HG03196 (cell line): Measurements from ENCODE around the gene TMEM204.

Experiments used
- ATAC-seq: cut with Tn5 transposase; IDR thresholded peaks from one replicate; pipeline ENCODE4 v1.9.1; 2021; ENCODE audit not compliant: unreplicated experiment

The TMEM204 gene

DNA sequence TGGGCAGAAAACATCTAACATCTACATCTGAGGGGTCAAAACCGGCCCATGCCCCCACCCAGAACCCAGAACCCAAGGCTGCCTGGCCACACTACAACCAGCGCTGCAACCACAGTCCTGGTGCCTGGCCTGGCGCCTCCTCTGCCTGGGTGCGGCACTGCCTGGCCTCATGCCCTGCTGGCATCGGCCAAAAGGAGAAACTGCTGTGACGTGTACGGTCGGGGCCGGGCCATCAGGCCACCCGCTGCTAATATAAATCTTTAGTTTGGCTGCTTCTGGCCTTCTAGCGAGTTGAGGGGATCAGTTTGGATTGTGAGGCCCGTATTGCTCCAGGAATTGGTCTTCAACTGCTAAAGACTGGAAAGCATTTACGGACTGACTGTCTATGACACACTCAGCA lies 22.8 kb downstream of the TMEM204 start:
- no peak for ATAC-seq

DNA sequence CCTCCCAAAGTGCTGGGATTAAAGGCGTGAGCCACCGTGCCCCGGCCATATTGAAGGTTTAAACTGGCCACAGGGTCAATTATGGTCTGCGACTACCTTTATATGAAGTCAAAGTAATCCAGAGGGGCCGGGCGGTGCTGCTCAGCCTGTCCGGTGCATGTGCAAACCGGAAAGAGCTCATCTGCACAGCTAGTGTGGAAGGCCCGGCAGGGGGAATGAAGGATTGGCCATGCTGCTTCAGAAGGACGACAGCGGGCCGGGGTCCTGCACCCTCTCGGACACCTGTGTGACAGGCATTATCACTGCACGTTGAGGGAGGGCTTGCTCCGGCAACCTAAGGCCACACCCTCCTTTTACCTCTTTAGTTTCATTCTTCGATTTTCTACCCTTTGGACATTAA lies 23.6 kb downstream of the TMEM204 start:
- ATAC-seq: no peak

DNA sequence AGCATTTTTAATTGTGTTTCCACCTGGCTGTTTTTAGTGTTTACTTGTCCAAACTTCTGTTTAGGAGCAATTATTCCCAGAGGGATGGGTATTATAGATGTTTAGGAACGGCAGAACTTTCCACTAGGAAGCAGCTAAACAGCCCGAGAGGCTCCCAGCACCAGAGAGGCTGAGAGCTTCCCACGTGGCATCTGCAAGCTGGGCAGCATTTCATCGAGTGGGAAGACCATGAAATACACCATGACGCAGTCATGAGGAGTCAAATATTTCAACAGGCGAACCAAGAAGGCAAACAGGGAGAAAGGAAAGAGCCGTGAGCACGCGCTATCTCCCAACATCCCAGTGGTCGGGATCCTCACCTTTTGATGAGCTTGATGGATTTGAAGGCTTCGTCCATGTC lies 24.1 kb downstream of the TMEM204 start:
- no peak for ATAC-seq

DNA sequence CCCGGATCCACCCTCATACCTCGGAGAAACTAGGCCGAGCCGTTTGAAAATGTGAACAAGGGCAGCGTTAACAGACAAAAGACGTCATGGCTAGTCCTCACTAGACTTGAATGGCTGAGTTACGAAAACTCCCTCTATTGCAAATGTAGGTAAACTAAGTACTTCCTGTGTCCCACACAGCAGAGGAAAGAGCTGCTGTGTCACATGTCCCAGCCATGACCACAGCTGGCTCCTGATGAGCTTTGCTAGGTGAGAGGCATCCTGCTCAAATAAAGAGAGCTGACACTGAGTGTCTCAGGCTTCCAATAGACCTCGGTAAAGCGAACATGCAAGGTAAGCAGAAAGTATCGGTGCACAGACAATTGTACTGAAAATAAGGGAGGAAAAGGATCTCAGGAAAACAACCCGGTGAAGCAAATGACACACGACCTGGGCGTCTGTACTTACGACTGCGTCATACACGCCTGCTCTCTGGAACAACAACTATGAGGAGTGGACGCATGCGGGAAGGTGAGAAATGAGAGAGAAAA lies 26.0 kb downstream of the TMEM204 start:
- no peak for ATAC-seq

DNA sequence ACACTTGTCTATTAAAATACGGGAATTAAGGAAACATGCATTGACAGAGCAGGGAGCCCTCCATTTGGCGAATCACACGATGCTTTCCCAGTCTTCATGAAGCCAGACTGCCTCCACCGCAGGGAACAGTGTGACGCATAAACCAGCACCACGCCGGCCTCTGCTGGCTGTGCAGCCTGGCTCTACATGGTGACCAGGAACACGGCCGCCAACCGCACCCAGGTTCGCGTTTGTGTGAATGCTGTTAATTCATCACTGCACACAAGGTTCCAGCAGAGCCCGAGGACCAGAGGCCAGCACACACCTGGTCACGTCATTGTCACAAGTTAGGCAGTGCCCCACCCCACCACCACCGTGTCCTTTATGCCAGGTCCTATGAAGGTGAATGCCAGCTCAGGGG lies 26.7 kb downstream of the TMEM204 start:
- no peak for ATAC-seq

DNA sequence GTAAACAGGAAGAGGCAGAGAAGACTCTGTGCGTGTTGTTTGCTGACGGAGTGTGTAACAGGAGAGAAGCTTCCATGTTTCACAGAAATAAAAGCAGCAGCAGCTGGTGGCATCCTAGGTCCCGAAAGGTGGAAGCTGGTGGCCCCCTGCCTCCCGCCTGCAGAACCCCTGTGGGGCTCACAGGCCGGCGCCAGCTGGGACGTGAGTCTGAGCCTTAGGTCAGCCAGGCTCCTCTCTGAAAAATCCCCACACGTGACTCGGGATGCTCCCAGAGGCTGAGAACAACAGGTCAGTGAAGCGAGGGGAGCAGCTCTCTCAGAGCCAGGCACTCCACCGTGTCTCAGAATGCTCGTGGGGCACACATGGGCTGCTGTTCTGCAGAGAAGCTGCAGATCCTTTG lies 27.4 kb downstream of the TMEM204 start:
- ATAC-seq: no peak

DNA sequence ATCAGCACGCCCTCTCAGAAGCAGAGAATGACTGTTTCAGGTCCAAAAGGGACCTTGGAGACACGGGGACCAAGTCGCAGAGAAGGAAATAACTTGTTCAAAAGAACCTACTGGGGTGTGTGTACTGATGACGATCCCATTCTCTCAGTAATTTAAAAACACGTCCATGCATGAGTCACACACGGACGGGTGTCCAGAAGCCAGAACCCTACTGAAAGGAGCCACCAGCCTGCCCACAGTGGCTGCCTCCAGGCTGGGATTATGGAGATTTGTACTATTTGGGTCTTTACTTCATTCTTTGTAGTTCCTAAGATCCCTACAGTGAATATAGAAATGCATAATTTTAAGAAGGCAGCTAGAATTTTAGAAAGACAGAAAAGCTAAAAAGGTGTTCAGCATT lies 27.8 kb downstream of the TMEM204 start:
- ATAC-seq: no peak

DNA sequence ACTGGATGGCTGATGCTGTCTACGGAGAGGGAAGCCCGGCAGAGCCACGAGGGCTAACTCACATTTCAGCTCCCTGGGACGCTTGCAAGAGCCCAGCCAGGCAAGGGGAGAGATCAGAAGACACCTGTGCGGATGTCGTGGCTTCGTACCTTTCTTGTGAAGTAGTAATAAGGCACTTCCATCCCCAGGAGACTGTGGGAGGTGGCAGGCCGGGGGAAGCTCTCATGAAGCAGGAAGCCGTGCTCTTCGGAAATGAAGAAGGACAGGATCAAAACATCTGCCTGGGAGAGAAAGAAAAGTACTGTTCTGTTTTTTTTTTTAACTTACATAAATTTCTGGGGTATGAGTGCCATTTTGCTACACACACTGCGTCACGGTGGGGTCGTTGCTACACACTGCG lies 28.4 kb downstream of the TMEM204 start:
- no peak for ATAC-seq

DNA sequence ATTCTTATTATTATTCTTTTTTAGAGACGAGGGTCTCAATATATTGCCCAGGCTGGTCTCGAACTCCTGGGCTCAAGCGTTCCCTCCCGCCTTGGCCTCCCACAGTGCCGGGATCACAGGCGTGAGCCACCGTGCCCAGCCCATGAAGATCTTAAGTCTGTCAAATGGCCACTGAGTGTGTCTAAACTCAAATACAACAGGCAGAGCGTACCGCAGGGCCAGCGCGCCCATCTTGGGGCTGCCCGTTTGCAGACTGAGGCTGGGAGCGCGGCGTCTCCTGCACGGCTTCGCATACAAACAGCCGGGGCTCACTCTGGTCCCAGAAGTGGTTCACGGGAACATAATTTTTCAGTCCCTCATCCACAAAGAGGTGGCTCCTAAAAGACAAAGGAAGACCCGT lies 30.3 kb downstream of the TMEM204 start:
- no peak for ATAC-seq

DNA sequence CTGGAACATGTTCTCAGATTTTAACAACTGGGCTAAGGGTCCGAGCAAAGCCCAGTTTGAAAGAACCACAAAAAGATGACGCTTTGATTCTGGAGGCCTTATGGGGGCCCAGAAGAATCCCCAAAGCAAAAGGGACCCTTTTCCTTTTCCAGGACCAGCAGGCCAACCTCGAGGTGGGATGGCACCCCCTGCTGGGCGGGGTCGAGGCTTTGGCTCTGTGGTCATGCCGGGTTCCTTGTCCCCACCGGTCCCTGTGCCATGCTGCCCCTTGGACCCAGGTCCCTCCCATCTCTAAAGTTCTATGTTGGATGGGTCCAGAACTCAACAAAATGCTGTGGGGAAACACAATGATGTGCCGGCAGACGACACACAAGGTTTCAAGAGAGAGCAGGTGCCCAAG lies 30.9 kb downstream of the TMEM204 start:
- no peak for ATAC-seq

DNA sequence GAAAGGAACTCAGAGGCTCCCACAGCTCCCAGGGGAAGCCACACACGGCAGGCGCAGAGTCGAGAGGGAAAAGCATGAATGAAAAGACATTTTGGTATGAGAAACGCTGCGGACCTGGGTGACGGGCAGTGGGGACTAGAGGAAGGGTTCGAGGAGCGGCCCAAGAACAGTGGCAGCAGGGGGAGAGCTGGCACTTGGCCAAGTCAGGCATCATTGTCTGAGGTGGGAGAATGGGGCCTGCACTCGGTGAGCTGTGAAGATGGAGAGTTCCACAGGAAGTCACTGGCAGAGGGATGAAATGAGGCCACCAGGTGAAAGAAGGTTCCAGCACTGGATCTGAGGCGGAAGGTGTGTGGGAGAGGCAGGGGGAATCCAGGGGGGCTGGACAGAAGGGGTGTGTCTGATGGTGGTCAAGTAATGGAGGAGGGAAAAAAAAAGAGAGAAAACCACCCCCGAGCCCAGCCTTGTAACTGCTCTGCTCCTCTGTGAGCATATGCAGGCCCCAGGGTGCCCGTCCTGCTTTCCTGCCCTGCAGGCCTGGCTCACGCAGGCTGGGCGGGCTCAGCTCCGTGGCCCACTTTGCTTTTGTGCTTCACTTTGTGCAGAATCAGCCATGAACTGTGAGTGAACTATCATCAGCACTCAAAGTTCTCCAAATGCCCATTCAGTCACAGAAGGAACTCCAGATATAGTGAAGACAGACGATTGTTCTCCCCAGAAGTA lies 31.8 kb downstream of the TMEM204 start:
- ATAC-seq: no peak

DNA sequence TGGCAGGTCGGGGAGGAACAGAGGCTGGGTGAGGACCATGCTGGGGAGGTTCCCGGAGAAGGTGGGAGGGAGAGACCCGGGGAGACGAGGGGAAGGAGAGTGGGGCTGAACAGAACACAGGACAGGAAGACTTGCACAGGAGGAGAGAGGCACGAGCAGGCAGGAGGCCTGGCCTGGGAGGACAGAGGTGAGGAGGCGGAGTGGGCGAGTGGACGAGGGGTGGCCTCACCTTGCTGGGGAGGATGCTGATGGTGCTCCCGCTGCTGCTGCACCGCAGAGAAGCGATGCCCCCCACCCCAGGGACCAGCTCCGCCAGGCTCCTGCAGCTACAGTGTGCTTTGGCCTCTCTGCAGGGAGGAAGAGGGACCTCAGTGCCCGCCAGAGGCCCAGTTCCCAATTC lies 34.5 kb downstream of the TMEM204 start:
- no peak for ATAC-seq

DNA sequence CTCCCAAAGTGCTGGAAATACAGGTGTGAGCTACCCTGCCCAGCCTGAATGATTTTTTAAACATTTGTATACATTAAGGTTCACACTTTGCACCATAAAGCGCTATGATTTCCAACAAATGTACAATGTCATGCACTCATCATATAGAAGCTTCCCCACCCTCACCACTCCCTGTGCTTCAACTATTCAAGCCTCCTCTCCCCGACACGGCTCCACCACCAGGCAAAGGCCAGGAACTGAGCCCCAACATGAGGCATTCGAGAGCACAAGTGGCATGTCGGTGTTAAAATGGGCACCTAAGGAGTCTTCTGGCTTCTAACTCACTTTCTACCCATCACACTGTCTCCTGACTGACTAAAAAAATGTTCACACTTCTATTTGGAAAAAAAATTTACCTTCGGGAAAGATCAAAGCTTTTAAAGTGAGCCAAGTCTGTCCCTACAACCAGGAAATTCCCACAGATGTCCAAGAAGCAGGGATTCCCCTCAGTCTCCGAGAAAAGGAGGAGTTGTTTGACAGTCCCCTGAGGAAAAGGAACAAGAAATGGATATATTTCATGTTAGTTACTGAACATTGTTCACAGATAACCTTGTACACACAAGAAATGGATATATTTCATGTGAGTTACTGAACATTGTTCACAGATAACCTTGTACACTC lies 37.7 kb downstream of the TMEM204 start:
- ATAC-seq: no peak

DNA sequence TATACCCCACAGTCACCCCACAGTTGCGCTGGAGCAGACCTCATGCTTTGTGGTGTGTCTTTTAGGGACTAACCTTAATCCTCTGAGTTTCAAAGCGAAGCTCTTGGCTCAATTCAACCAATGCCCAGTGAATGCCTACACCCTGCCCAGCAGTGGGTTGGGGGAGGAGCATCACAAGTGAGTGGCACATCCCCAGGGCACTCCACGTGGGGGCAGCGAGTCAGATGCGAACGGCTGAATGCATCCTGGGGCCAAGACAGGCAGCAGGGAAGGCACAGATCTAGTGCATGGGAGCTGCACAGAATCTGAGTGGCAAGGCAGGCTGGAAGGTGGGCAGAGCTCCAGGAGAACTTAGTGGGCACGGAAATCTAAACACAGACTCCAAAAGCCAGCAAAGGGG lies 39.2 kb downstream of the TMEM204 start:
- no peak for ATAC-seq

DNA sequence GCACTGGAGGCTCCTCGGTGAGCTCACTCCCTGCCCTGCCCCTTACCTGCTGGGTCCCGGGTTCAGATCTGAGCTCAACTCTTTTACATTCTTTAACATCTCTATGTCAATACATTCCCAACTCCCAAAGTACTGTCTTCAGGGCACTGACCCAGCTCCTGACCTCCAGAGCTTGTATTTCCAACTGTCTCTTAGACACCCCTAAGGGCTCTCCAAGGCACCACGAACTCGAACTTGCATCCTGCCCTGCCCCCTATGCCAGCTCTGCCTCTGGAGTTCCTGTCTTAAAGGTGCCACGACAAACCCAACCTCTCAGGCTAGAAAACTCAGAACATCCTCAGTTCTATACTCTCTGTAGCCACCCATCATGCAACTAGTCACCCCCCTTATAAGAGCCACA lies 39.8 kb downstream of the TMEM204 start:
- ATAC-seq: no peak

DNA sequence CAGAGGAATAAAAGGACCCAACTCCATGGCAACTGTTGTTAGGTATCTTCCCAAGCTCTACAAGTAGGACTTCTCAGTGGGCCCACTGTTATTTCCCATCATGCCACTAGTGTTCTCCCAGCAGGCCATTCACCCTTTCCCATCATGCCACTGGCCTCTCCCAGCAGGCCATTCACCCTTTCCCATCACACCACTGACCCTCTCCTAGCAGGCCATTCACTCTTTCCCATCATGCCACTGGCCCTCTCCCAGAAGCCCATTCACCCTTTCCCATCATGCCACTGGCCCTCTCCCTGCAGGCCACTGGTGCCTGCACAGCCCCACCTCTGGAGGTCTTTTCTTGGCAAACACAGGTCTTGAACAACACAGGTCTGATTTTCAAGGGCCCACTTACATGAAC lies 42.1 kb downstream of the TMEM204 start:
- ATAC-seq: no peak

DNA sequence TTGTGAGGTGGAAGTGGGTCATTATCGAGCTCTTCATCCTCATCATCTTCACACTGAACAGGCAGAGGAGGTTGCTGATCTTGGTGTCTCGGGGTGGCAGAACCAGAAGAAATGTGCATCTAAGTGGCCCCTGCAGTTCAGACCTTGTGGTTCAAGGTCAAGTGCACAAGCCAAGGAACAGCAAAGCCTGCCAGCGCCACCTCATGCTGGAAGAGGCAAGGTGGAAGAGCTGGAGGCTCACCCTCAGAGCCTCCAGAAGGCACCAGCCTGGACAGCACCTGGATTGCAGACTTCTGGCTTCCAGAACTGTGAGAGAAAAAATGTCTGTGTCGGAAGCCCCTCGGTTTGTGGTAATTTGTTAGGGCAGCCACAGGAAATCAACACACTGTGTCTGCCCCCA lies 45.7 kb downstream of the TMEM204 start:
- no peak for ATAC-seq

DNA sequence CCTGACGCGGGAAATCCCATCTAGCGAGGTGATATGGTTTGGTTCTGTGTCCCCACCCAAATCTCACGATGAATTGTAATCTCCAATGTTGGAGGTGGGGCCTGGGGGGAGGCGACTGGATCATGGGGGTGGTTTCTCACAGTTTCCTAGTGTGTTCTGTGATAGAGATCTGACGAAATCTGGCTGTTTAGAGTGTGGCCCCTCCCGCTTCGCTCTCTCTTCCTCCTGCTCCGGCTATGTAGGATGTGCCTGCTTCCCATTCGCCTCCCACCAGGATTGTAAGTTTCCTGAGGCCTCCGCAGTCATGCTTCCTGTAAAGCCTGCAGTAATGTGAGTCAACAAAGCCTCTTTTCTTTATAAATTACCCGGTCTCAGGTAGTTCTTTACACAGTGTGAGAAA lies 46.8 kb downstream of the TMEM204 start:
- ATAC-seq: no peak

DNA sequence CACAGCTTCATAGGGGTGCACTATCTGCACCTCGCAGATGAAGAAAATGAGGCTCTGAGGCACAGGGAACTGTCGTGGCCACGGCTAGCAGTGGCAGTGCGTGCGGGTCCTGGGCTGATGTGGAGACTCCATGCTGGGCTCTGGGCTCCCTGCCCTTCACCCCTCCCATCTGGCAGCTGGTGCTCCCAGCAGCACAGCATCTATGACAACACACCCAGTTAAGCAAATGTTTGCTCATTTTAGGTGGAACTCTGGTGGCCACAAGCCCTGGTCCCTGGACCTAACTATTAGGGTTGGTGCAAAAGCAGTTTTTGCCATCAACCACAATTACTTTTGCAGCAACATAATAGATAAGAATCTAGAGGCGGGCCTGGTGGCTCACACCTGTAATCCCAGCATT lies 47.5 kb downstream of the TMEM204 start:
- no peak for ATAC-seq

DNA sequence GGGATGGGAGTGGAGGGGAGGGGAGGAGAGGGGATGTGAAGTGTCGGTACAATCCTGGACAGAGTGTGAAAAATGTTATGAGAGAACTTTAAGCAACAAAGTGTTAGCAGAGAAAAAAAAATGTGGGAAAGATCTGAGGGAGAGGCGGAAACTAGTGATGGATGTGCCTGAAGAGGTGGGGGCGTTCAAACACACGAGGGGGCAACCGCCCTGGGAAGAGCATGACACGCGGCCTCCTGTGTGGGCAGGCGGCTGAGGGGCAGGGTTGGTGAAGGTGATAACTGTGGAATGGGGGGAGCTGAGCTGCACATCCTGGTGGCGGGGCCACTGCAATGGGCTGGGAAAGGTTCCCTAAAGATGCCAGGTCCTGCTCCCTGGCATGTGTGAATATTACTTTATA lies 48.3 kb downstream of the TMEM204 start:
- no peak for ATAC-seq

DNA sequence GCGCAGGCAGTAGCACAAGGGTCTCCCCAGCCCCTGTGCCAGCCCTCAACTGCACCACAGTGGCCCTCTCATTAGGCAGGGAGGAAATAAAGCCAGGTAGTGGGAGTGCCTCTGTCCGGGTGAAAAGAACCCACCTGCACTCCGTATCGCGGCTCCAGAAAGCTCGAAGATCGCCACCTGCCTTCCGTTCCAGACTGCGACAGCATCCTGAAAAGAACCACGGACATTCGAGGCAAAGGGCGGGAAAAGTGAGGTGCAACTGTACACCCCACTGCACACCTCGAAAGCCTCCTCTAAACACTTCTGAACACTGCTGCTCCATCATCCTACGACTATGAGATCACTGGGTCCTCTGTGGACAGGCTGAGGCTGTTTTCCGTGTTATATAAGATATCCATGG lies 49.7 kb downstream of the TMEM204 start:
- ATAC-seq: no peak

DNA sequence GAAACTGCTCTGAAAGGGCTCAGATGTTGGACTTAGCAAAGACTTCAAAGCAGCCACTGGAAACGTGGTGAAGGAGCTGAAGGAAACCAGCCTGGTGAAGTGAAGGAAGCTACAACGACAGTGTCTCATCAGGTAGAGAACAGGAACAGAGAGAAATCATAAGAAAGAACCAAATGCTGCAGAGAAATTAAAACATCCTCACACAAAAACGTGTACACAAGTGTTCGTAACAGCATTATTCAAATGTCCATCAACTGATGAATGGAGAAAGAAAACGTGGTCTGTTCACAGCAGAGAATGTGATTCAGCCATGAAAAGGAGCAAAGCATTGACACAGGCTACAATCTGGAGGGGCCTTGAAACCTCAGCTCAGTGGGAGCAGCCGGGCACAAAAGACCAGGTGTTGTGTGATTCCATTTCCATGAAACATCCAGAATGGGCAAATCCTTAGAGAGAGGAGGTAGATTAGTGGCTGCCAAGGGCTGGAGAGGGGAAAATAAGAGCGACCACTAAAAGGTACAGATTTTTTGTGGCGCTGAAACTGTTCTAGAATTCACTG lies 51.5 kb downstream of the TMEM204 start:
- ATAC-seq: no peak
